ENCODE measurements around the gene NIT1.

- TF ChIP-seq POLR2A (IDR thresholded peaks at IDR 0.05) (no peak), CTCF (IDR thresholded peaks at IDR 0.05) (no peak)
Observed at GRCh38 chr1:161163793-161164192, 45.9 kb downstream of the NIT1 start.

All from adrenal gland (tissue), 5 donors.